HepG2 (cell line): ENCODE measurements around the gene RAB36. TPM values are rescaled to one million over a fixed set of nuclear protein-coding genes. Genes with fewer than 3 reads are reported as not detected.

Experiments
- BCL6 ChIP-seq: IDR thresholded peaks from 2 replicates; pipeline ENCODE4 v1.6.1; 2016; ENCODE audit warnings: missing genetic modification reagents, missing compliant biosample characterization
- GLMP ChIP-seq: sonication (generic); formaldehyde crosslinking; IDR thresholded peaks from 2 replicates; pipeline ENCODE4 v1.9.0; 2021; ENCODE audit warnings: missing genetic modification reagents, mild to moderate bottlenecking, borderline replicate concordance
- HIVEP1 ChIP-seq: sonication (generic); formaldehyde crosslinking; IDR thresholded peaks from 2 replicates; pipeline ENCODE4 v1.4.0; 2020; ENCODE audit warnings: mild to moderate bottlenecking, missing genetic modification reagents
- HMGXB3 ChIP-seq: sonication (generic); formaldehyde crosslinking; IDR thresholded peaks from 2 replicates; pipeline ENCODE4 v1.4.0; 2020; ENCODE audit warnings: missing genetic modification reagents, borderline replicate concordance
- MXI1 ChIP-seq: IDR thresholded peaks from 3 replicates; pipeline ENCODE4 v1.6.1; 2012; ENCODE audit warnings: low read depth, low read length, inconsistent platforms, borderline replicate concordance
- SKIL ChIP-seq: sonication (generic); formaldehyde crosslinking; IDR thresholded peaks from 2 replicates; pipeline ENCODE4 v1.8.0; 2022; ENCODE audit warnings: missing genetic modification reagents, mild to moderate bottlenecking, moderate library complexity, borderline replicate concordance
- ZBTB2 ChIP-seq: sonication (generic); formaldehyde crosslinking; IDR thresholded peaks from 2 replicates; pipeline ENCODE4 v1.8.0; 2022; ENCODE audit warnings: low read depth, missing genetic modification reagents
- ZKSCAN1 ChIP-seq: fragments of 150-350 bp; IDR thresholded peaks from 2 replicates; pipeline ENCODE4 v1.6.1; 2014; ENCODE audit warnings: low read length
- polyA plus RNA-seq, 8 experiments: library from polyadenylated mRNA; depleted of rRNA in 3 of 8; stranded (reverse) in 7 of 8; unstranded in 1 of 8; fragments of >200 nt; fragmentation: Illumina TruSeq in 4 of 8; extraction: Trizol in 4 of 8; gene quantifications; 2 replicates each; pipeline versions ENCODE4 v1.2.1 to v1.2.3, GENCODE V29; 2011 to 2016; ENCODE audit warnings: low read depth in 4 of 8, missing spikeins in 1 of 8, mixed read lengths in 1 of 8; ENCODE audit not compliant: insufficient read depth in 1 of 8
- total RNA-seq, 5 experiments: library from RNA; depleted of rRNA; stranded (reverse); fragments of >200 nt; fragmentation: Illumina TruSeq; extraction: Trizol; gene quantifications; 2 replicates each; pipeline ENCODE4 v1.2.3, GENCODE V29; 2016; ENCODE audit warnings: low read depth in 1 of 5

The RAB36 gene
- total and polyA plus RNA-seq, 2 of the 13 experiments (the other 11 are each of a cell fraction or from before 2014, with no cell fraction given), result 0.24 to 0.86 TPM

GRCh38 chr22:23095733-23096342 is 49.4 kb upstream of the RAB36 start (continued):
- TF ChIP-seq ZKSCAN1 (no peak), GLMP (CRISPR knock-in tag) (no peak), SKIL (CRISPR knock-in tag) (no peak), BCL6 (CRISPR knock-in tag) (no peak), HIVEP1 (CRISPR knock-in tag) (no peak), HMGXB3 (no peak), ZBTB2 (CRISPR knock-in tag) (no peak), MXI1 (no peak)
